Pancreas (tissue), 10 donors: Measurements from ENCODE around the gene MAP7D2. TPM values are rescaled to one million over a fixed set of nuclear protein-coding genes. Genes with fewer than 3 reads are reported as not detected.
A peak's percentile ranks its signal among the peaks of the same experiment; 100 is the strongest.

ENCODE experiments used
- ATAC-seq, 4 donors: fragments of 200-7000 bp; cut with Tn5 transposase; one replicate each; pipeline versions ENCODE4 v1.8.0 to v1.9.1; 2020; ENCODE audit warnings: mild to moderate bottlenecking in 4 of 4, moderate library complexity in 4 of 4
- DNase-seq, 6 donors: peaks; one replicate each; pipeline ENCODE4 v3.0.0-alpha.2; 2020
- FAIRE-seq: peaks from 2 replicates; lab custom pipeline; 2012; peaks lifted over from hg19 to GRCh38; lab: Jason Lieb, UNC
- H3K27ac ChIP-seq, 4 donors: fragments of 200-600 bp; sonication (generic); 1 replicate in 3 of 4; 2 replicates in 1 of 4; pipeline versions ENCODE4 v1.5.0 to v1.8.0; 2020
- H3K27me3 ChIP-seq, 4 donors: fragments of 200-600 bp; one replicate each; pipeline ENCODE4 v1.8.0; 2021
- H3K36me3 ChIP-seq, 3 donors: fragments of 200-600 bp; sonication (generic) in 1 of 3; one replicate each; pipeline versions ENCODE4 v1.5.0 to v1.8.0; 2020 to 2021
- H3K4me1 ChIP-seq, 3 donors: fragments of 200-600 bp; one replicate each; pipeline ENCODE4 v1.8.0; 2021
- H3K4me3 ChIP-seq, 4 donors: fragments of 200-600 bp; sonication (generic) in 2 of 4; one replicate each; pipeline versions ENCODE4 v1.5.0 to v1.8.0; 2020 to 2021
- H3K9me3 ChIP-seq, 4 donors: fragments of 200-600 bp; one replicate each; pipeline ENCODE4 v1.8.0; 2021
- CTCF ChIP-seq, 4 donors: fragments of 200-600 bp; sonication (generic) in 3 of 4; IDR thresholded peaks; one replicate each; pipeline versions ENCODE4 v1.5.0 to v1.8.0; 2021; ENCODE audit warnings: antibody characterized with exemption in 4 of 4
- WGBS, 2 donors: extraction: QIAGEN DNeasy Blood & Tissue Kit; methylation state at CpG; one replicate each; pipeline ENCODE4 v1.1.7; 2013; 5-methylcytosine and 5-hydroxymethylcytosine counted together
- intact Hi-C, 3 donors: fragments of 100-400 bp; cut with DNase I; formaldehyde crosslinking; loops; one replicate each; pipeline versions ENCODE4 v1.11.1 to v1.14.2; 2022
- polyA plus RNA-seq, 2 donors: library from polyadenylated mRNA; stranded (reverse); fragments of 200-250 nt; gene quantifications; one replicate each; pipeline ENCODE4 v1.2.3, GENCODE V29; 2013
- total RNA-seq, 6 donors: library from RNA; stranded (reverse); fragmentation: NEBNext Ultra II Directional in 4 of 6; extraction: Animal tissue kit (Norgen Biotek cat#: 25700) in 4 of 6; gene quantifications; one replicate each; pipeline versions ENCODE4 v1.2.1 to v1.2.4, GENCODE V29; 2021 to 2023
- donor health status: healthy with polysubstance abuse.
- donor health status: DM: no; HTN: no; CAD: no; lungs with moderate emphysema.
- donor health status: DM: no; HTN: no; CAD: no.
- donor health status: control.
- donor health status: control.
- donor health status: Bipolar disorder and iron deficiency.
- donor health status: DM: yes; HTN: yes; CAD: no.
- donor health status: DM: no; HTN: no; CAD: no.
- donor health status: DM: no; HTN: no; CAD: no.
- donor health status: DM: yes; HTN: yes; CAD: no.

The MAP7D2 gene
- total and polyA plus RNA-seq, 8 donors, result 0.09 to 3.6 (median 0.70) TPM

- no peak for FAIRE-seq
- Histone ChIP-seq H3K4me3 (peak within 1 kb of the TSS; percentile 49 to 67 (median 60)), H3K9me3 (no peaks in the 10 kb centered on the region), H3K36me3 (no peaks in the 10 kb centered on the region), H3K27ac (peak within 1 kb of the TSS in 3 of 4 donors; percentile 42 to 84 (median 72)), H3K27me3 (no peaks in the 10 kb centered on the region), H3K4me1 (no peaks in the 10 kb centered on the region)
- intact Hi-C loops, result no loop called here
- ATAC-seq, result peak; percentile 97 to 99 (median 98)
- WGBS, 2 donors, result 1 to 17% methylated on average over 52 to 95 of the region's 103 CpGs
- DNase-seq, result peak; percentile 82 to 95 (median 92)
- TF ChIP-seq CTCF (IDR thresholded peaks at IDR 0.05), result peak; percentile 77 to 85 (median 83)
These were observed 126.0 kb downstream of the MAP7D2 start, which contains the start of gene BCLAF3 for GRCh38 chrX:19990556-19991349. BCLAF3 (minus strand) TSS chrX:19991061; CDS start chrX:19970264, 20,797 bp downstream.

- Histone ChIP-seq H3K27ac (peak overlapping the region in 3 of 4 donors; percentile 42 to 84 (median 72)), H3K36me3 (no peaks in the 10 kb centered on the region), H3K27me3 (no peaks in the 10 kb centered on the region), H3K4me3 (peak overlapping the region; percentile 49 to 67 (median 60)), H3K9me3 (no peaks in the 10 kb centered on the region), H3K4me1 (no peaks in the 10 kb centered on the region)
- TF ChIP-seq CTCF (IDR thresholded peaks at IDR 0.05), result no peak
- ATAC-seq, result peak; percentile 4 to 52 (median 16)
- no peak for DNase-seq
- WGBS, 2 donors, result 1 to 17% methylated on average over 24 to 25 of the region's 25 CpGs
- intact Hi-C loops, result no loop called here
- no peak for FAIRE-seq
These were observed 126.6 kb downstream of the MAP7D2 start for GRCh38 chrX:19990151-19990555.

GRCh38 chrX:19987856-19988255, 128.9 kb downstream of the MAP7D2 start:
- WGBS, 2 donors, result 81 to 83% methylated on average over 5 of the region's 5 CpGs
- Histone ChIP-seq H3K36me3 (no peaks in the 10 kb centered on the region), H3K9me3 (no peaks in the 10 kb centered on the region), H3K27ac (no peak overlapping the region), H3K4me3 (no peak overlapping the region), H3K4me1 (no peaks in the 10 kb centered on the region), H3K27me3 (no peaks in the 10 kb centered on the region)
- ATAC-seq (no peak), DNase-seq (no peak), FAIRE-seq (no peak)
- intact Hi-C loops, result no loop called here
- no peak for TF ChIP-seq CTCF (IDR thresholded peaks at IDR 0.05)

- Histone ChIP-seq H3K27ac (no peak overlapping the region), H3K4me1 (no peaks in the 10 kb centered on the region), H3K9me3 (no peaks in the 10 kb centered on the region), H3K27me3 (no peaks in the 10 kb centered on the region), H3K36me3 (no peaks in the 10 kb centered on the region), H3K4me3 (no peak overlapping the region)
- intact Hi-C loops, result no loop called here
- 62 to 72% methylated on average over 3 of the region's 3 CpGs for WGBS, 2 donors
- ATAC-seq, result no peak
- FAIRE-seq, result no peak
- no peak for TF ChIP-seq CTCF (IDR thresholded peaks at IDR 0.05)
- DNase-seq, result no peak
These were observed 130.2 kb downstream of the MAP7D2 start for GRCh38 chrX:19986531-19986930.

GRCh38 chrX:19981947-19982346, 134.8 kb downstream of the MAP7D2 start:
- intact Hi-C loops, result no loop called here
- no peak overlapping the region for H3K4me3 ChIP-seq
- no peaks in the 10 kb centered on the region for H3K4me1 ChIP-seq
- H3K27me3 ChIP-seq, result peaks cover 0 to 14% (median 0%) of the 10 kb centered on the region in 4 donors
- no peaks in the 10 kb centered on the region for H3K9me3 ChIP-seq
- no peak for ATAC-seq
- no peak overlapping the region for H3K27ac ChIP-seq
- H3K36me3 ChIP-seq, result no peaks in the 10 kb centered on the region
- no peak for DNase-seq
- 77 to 90% methylated on average over 2 of the region's 2 CpGs for WGBS, 2 donors
- no peak for TF ChIP-seq CTCF (IDR thresholded peaks at IDR 0.05)
- no peak for FAIRE-seq
